ENCODE data around the gene MAGEB2. TPM values are rescaled to one million over a fixed set of nuclear protein-coding genes. Genes with fewer than 3 reads are reported as not detected.

MAGEB2 gene
- total and polyA plus RNA-seq, 9 donors, result 0.11 TPM; not detected in 8

DNA sequence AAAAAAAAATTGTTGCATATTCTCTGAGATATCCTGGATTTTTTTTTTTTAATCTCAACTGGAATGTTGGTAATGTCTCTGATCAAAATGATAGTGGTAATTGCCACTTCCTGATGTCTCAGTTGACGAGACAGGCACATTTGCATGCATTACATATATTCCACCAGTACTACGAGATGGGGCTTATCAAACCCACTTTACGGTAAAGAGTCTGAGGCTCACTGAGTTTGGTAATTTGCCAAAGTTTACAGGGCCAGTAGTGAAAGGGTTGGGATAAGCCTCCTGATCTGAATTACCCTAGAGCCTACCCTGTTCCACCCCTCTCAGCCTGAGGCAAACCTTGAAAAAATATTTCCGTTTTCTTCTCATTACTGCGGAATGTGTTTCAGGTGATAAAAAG is 5.3 kb downstream of the MAGEB2 start:
- Histone ChIP-seq H3K4me1 (ENCODE audit: control insufficient read depth, insufficient read depth, low read length) (no peaks in the 10 kb centered on the region), H3K27ac (ENCODE audit: low read length) (no peak overlapping the region), H3K4me3 (ENCODE audit: low read length) (no peak overlapping the region), H3K27me3 (ENCODE audit: control insufficient read depth, insufficient read depth, low read length) (peaks cover 16% of the 10 kb centered on the region), H3K36me3 (ENCODE audit: control insufficient read depth, insufficient read depth, low read length) (no peaks in the 10 kb centered on the region), H3K9me3 (replicated peaks; ENCODE audit: control insufficient read depth, low read depth, low read length) (no peaks in the 10 kb centered on the region)
- DNase-seq, result no peak
- no CpG with 5 or more reads among the region's 5 CpGs for WGBS (ENCODE audit: insufficient coverage)

GRCh38 chrX:30224536-30224935 is 9.2 kb downstream of the MAGEB2 start:
- Histone ChIP-seq H3K9me3 (replicated peaks; ENCODE audit: control insufficient read depth, low read depth, low read length) (no peaks in the 10 kb centered on the region), H3K27ac (ENCODE audit: low read length) (no peak overlapping the region), H3K4me1 (ENCODE audit: control insufficient read depth, insufficient read depth, low read length) (no peaks in the 10 kb centered on the region), H3K4me3 (ENCODE audit: low read length) (no peak overlapping the region), H3K36me3 (ENCODE audit: control insufficient read depth, insufficient read depth, low read length) (no peaks in the 10 kb centered on the region), H3K27me3 (ENCODE audit: control insufficient read depth, insufficient read depth, low read length) (peaks cover 3% of the 10 kb centered on the region)
- no peak for DNase-seq
- no CpG with 5 or more reads among the region's 2 CpGs for WGBS (ENCODE audit: insufficient coverage)

- Histone ChIP-seq H3K9me3 (replicated peaks; ENCODE audit: control insufficient read depth, low read depth, low read length) (no peaks in the 10 kb centered on the region), H3K27ac (ENCODE audit: low read length) (no peak overlapping the region), H3K4me1 (ENCODE audit: control insufficient read depth, insufficient read depth, low read length) (no peaks in the 10 kb centered on the region), H3K4me3 (ENCODE audit: low read length) (no peak overlapping the region), H3K36me3 (ENCODE audit: control insufficient read depth, insufficient read depth, low read length) (no peaks in the 10 kb centered on the region), H3K27me3 (ENCODE audit: control insufficient read depth, insufficient read depth, low read length) (peaks cover 3% of the 10 kb centered on the region)
- no peak for DNase-seq
- WGBS (ENCODE audit: insufficient coverage), result 20% methylated on average over 1 of the region's 1 CpG
These were observed 13.2 kb downstream of the MAGEB2 start for GRCh38 chrX:30228526-30228925.

DNA sequence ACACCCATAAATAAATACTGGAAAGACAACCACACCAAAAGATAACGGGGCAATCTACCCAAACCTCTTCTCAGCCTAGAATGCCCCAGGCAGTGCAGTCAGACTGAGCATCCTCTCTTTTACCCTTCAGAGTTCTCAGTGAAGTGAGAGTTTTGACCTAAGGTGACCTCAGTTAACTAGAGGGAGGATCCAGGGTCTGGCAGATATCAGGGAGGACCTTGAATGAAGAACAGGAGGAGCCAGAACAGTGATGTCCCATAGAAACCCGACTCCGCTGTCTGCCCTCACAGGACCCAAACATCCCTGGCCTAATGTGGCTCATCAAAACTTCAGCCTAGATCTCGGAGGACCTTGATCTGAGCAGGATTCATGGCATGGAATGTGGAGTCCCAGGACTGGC is 15.0 kb downstream of the MAGEB2 start, which contains the start of gene MAGEB3:
TSS of gene MAGEB3 (plus strand) at position 263 of the 400 bp plus-strand sequence. CDS start 5,268 bp downstream, outside the sequence.
- H3K4me3 ChIP-seq (ENCODE audit: low read length), result no peak within 1 kb of the TSS
- no CpG with 5 or more reads among the region's 4 CpGs for WGBS (ENCODE audit: insufficient coverage)
- DNase-seq, result no peak
- H3K9me3 ChIP-seq (replicated peaks; ENCODE audit: control insufficient read depth, low read depth, low read length), result no peaks in the 10 kb centered on the region
- H3K36me3 ChIP-seq (ENCODE audit: control insufficient read depth, insufficient read depth, low read length), result no peaks in the 10 kb centered on the region
- H3K27me3 ChIP-seq (ENCODE audit: control insufficient read depth, insufficient read depth, low read length), result peaks cover 6% of the 10 kb centered on the region
- H3K4me1 ChIP-seq (ENCODE audit: control insufficient read depth, insufficient read depth, low read length), result no peaks in the 10 kb centered on the region
- no peak within 1 kb of the TSS for H3K27ac ChIP-seq (ENCODE audit: low read length)

- no peak for DNase-seq
- WGBS (ENCODE audit: insufficient coverage), result 92% methylated on average over 7 of the region's 10 CpGs
- peaks cover 15% of the 10 kb centered on the region for H3K27me3 ChIP-seq (ENCODE audit: control insufficient read depth, insufficient read depth, low read length)
These were observed 26.5 kb downstream of the MAGEB2 start, which contains the start of gene MAGEB4 for GRCh38 chrX:30241724-30242415. Gene MAGEB4 (plus strand): TSS chrX:30242000. CDS start chrX:30242136, 136 bp downstream.

DNA sequence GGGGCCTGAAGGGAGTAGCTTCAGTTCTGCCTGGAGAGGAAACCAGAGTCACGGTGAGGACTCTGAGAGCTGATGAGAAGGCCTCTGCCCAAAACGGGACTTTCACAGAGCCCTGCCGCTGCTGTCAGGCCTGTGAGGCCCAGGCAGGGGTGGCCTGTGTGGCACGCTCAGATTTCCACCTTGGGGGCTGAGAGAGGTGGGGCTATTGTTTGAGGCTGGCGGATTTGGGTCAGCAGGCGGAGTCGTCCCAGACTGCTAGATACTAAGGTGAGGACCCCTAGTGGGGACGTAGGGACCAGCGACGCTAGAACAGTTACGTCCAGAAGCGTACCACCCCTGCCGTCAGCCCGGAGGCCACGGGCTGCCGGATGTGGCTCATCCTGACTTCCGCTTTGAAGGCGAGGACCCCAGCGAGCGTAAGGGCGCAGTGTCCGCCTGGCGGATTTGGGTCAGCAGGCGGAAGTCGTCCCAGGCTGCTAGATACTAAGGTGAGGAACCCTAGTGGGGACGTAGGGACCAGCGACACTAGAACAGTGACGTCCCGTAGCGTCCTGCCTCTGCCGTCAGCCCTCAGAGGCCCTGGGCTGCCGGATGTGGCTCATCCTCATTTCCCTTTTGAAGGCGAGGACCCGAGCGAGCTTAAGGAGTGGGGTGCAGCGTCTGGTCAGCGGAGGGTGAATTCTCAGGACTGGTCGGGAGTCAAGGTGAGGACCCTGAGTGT is 31.6 kb downstream of the MAGEB2 start, which contains the start of gene MAGEB1:
TSS of gene MAGEB1 (plus strand) at position 378 of the 721 bp plus-strand sequence. CDS start 3,348 bp downstream, outside the sequence.
- H3K4me1 ChIP-seq (ENCODE audit: control insufficient read depth, insufficient read depth, low read length), result no peaks in the 10 kb centered on the region
- no peaks in the 10 kb centered on the region for H3K36me3 ChIP-seq (ENCODE audit: control insufficient read depth, insufficient read depth, low read length)
- H3K4me3 ChIP-seq (ENCODE audit: low read length), result no peak within 1 kb of the TSS
- no peak within 1 kb of the TSS for H3K27ac ChIP-seq (ENCODE audit: low read length)
- peaks cover 18% of the 10 kb centered on the region for H3K27me3 ChIP-seq (ENCODE audit: control insufficient read depth, insufficient read depth, low read length)
- 80% methylated on average over 33 of the region's 38 CpGs for WGBS (ENCODE audit: insufficient coverage)
- H3K9me3 ChIP-seq (replicated peaks; ENCODE audit: control insufficient read depth, low read depth, low read length), result no peaks in the 10 kb centered on the region
- no peak for DNase-seq

More at GRCh38 chrX:30241724-30242415, 26.5 kb downstream of the MAGEB2 start, which contains the start of gene MAGEB4:
- no peak within 1 kb of the TSS for H3K27ac ChIP-seq (ENCODE audit: low read length)
- no peaks in the 10 kb centered on the region for H3K36me3 ChIP-seq (ENCODE audit: control insufficient read depth, insufficient read depth, low read length)
- no peaks in the 10 kb centered on the region for H3K9me3 ChIP-seq (replicated peaks; ENCODE audit: control insufficient read depth, low read depth, low read length)
- no peak within 1 kb of the TSS for H3K4me3 ChIP-seq (ENCODE audit: low read length)
- H3K4me1 ChIP-seq (ENCODE audit: control insufficient read depth, insufficient read depth, low read length), result no peaks in the 10 kb centered on the region

DNA sequence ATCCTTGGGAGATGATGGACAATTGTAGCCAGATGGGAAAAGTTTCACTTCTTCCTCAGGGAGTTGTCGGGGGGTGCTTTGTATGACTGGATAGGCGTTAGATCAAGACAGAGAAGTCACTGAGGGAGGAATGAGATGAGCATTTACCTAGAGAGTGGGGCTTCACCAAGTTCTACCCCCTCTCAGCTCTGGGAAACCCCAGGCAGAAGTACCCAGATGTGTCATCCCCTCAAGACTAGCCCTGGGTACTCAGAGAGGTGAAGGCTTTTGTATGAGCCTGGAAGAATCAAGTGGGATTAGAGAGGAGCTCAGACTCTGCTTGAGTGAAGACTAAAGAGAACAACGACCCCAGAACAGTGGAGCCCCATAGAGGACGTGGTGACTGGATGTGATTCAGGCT is 33.5 kb downstream of the MAGEB2 start:
- Histone ChIP-seq H3K4me1 (ENCODE audit: control insufficient read depth, insufficient read depth, low read length) (no peaks in the 10 kb centered on the region), H3K9me3 (replicated peaks; ENCODE audit: control insufficient read depth, low read depth, low read length) (no peaks in the 10 kb centered on the region), H3K27me3 (ENCODE audit: control insufficient read depth, insufficient read depth, low read length) (peaks cover 12% of the 10 kb centered on the region), H3K27ac (ENCODE audit: low read length) (no peak overlapping the region), H3K36me3 (ENCODE audit: control insufficient read depth, insufficient read depth, low read length) (no peaks in the 10 kb centered on the region), H3K4me3 (ENCODE audit: low read length) (no peak overlapping the region)
- DNase-seq, result no peak
- WGBS (ENCODE audit: insufficient coverage), result 50% methylated on average over 2 of the region's 4 CpGs

DNA sequence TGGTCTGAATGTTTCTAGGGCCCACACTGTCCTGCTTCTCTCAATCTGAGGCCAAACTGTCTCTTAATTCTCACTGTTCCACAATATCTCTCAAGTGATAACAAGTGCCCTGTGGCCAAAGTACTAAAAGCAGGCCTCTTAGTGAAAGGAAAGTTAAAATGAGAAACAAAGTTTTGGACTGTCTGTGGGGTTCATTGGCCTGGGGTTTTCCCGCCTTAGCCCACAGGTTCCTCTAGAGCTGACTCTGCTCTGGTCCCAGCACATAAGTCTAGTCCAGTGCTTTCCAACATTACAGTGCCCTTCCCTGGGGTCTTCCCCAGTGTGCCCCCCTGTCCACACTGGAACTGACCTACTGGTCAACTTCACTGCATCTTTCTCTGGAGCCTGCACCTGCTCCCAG is 37.9 kb downstream of the MAGEB2 start:
- WGBS (ENCODE audit: insufficient coverage), result 67% methylated on average over 1 of the region's 1 CpG
- H3K9me3 ChIP-seq (replicated peaks; ENCODE audit: control insufficient read depth, low read depth, low read length), result no peaks in the 10 kb centered on the region
- H3K36me3 ChIP-seq (ENCODE audit: control insufficient read depth, insufficient read depth, low read length), result no peaks in the 10 kb centered on the region
- H3K27me3 ChIP-seq (ENCODE audit: control insufficient read depth, insufficient read depth, low read length), result peaks cover 4% of the 10 kb centered on the region
- no peak overlapping the region for H3K4me3 ChIP-seq (ENCODE audit: low read length)
- no peak for DNase-seq
- no peaks in the 10 kb centered on the region for H3K4me1 ChIP-seq (ENCODE audit: control insufficient read depth, insufficient read depth, low read length)
- no peak overlapping the region for H3K27ac ChIP-seq (ENCODE audit: low read length)

DNA sequence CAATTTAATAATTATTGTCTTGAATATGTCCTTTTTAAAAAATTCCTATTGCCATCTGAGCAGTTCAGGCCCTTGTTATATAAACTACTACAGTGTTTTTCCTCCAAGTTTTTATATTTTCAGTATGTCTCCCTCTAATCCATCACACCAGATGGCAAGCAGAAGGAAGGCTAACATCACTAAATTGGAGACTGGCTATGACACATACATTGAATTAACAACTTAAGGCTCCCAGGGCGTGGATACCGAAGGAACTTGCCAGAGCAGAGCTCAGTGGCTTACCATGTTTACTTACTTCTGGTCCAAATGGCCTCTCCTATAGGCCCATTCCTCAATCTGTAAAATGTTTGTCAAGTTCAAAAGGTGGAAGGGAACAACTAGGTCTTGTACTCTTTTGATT is 44.6 kb downstream of the MAGEB2 start:
- DNase-seq, result no peak
- H3K9me3 ChIP-seq (replicated peaks; ENCODE audit: control insufficient read depth, low read depth, low read length), result no peaks in the 10 kb centered on the region
- no peaks in the 10 kb centered on the region for H3K36me3 ChIP-seq (ENCODE audit: control insufficient read depth, insufficient read depth, low read length)
- H3K27me3 ChIP-seq (ENCODE audit: control insufficient read depth, insufficient read depth, low read length), result no peaks in the 10 kb centered on the region
- H3K4me3 ChIP-seq (ENCODE audit: low read length), result no peak overlapping the region
- H3K4me1 ChIP-seq (ENCODE audit: control insufficient read depth, insufficient read depth, low read length), result no peaks in the 10 kb centered on the region
- 61% methylated on average over 2 of the region's 2 CpGs for WGBS (ENCODE audit: insufficient coverage)
- no peak overlapping the region for H3K27ac ChIP-seq (ENCODE audit: low read length)

- Histone ChIP-seq H3K27ac (ENCODE audit: low read length) (no peak overlapping the region), H3K27me3 (ENCODE audit: control insufficient read depth, insufficient read depth, low read length) (no peaks in the 10 kb centered on the region), H3K9me3 (replicated peaks; ENCODE audit: control insufficient read depth, low read depth, low read length) (no peaks in the 10 kb centered on the region), H3K4me1 (ENCODE audit: control insufficient read depth, insufficient read depth, low read length) (no peaks in the 10 kb centered on the region), H3K4me3 (ENCODE audit: low read length) (no peak overlapping the region), H3K36me3 (ENCODE audit: control insufficient read depth, insufficient read depth, low read length) (no peaks in the 10 kb centered on the region)
- DNase-seq, result no peak
These were observed 45.6 kb downstream of the MAGEB2 start for GRCh38 chrX:30261012-30261411.

Data from muscle of leg (tissue), 11 donors.